GM19438 (cell line): ENCODE measurements around the gene PTPN13.
"Not testable (repeated sequence)": the region's sequence is repeated elsewhere in the genome, so short reads cannot be mapped to it uniquely, and the experiment has no call there.

Experiments
- ATAC-seq: cut with Tn5 transposase; IDR thresholded peaks from one replicate; pipeline ENCODE4 v1.9.1; 2021; ENCODE audit warnings: low read depth; ENCODE audit not compliant: unreplicated experiment

The PTPN13 gene

GRCh38 chr4:86688026-86688425, 93.9 kb downstream of the PTPN13 start:
- ATAC-seq: no peak

- no peak for ATAC-seq
Observed at GRCh38 chr4:86704601-86705000, 110.5 kb downstream of the PTPN13 start.

- ATAC-seq: no peak
Observed at GRCh38 chr4:86706923-86707597, 112.9 kb downstream of the PTPN13 start.

- no peak for ATAC-seq
Observed at GRCh38 chr4:86717651-86718050, 123.5 kb downstream of the PTPN13 start.

- no peak for ATAC-seq
Observed at GRCh38 chr4:86718152-86718551, 124.0 kb downstream of the PTPN13 start.

- not testable (repeated sequence) for ATAC-seq
Observed at GRCh38 chr4:86719149-86719548, 125.0 kb downstream of the PTPN13 start.

GRCh38 chr4:86720508-86721068, 126.5 kb downstream of the PTPN13 start:
- no peak for ATAC-seq

- ATAC-seq: no peak
Observed at GRCh38 chr4:86721412-86721811, 127.3 kb downstream of the PTPN13 start.

GRCh38 chr4:86730310-86730709, 136.2 kb downstream of the PTPN13 start:
- ATAC-seq: no peak

GRCh38 chr4:86737244-86737643, 143.1 kb downstream of the PTPN13 start:
- no peak for ATAC-seq

- no peak for ATAC-seq
Observed at GRCh38 chr4:86741846-86742245, 147.7 kb downstream of the PTPN13 start.

- ATAC-seq: no peak
Observed at GRCh38 chr4:86744570-86744969, 150.5 kb downstream of the PTPN13 start.

GRCh38 chr4:86749121-86749520, 155.0 kb downstream of the PTPN13 start:
- ATAC-seq: no peak

GRCh38 chr4:86755388-86755787, 161.3 kb downstream of the PTPN13 start:
- ATAC-seq: no peak

- ATAC-seq: no peak
Observed at GRCh38 chr4:86757468-86757867, 163.4 kb downstream of the PTPN13 start.

- no peak for ATAC-seq
Observed at GRCh38 chr4:86759298-86759697, 165.2 kb downstream of the PTPN13 start.

GRCh38 chr4:86762649-86763048, 168.5 kb downstream of the PTPN13 start:
- no peak for ATAC-seq

- no peak for ATAC-seq
Observed at GRCh38 chr4:86769794-86770193, 175.7 kb downstream of the PTPN13 start.

- no peak for ATAC-seq
Observed at GRCh38 chr4:86771141-86771540, 177.0 kb downstream of the PTPN13 start.

- no peak for ATAC-seq
Observed at GRCh38 chr4:86775061-86775460, 180.9 kb downstream of the PTPN13 start.

- ATAC-seq: no peak
Observed at GRCh38 chr4:86778175-86778574, 184.1 kb downstream of the PTPN13 start.

GRCh38 chr4:86788826-86789225, 194.7 kb downstream of the PTPN13 start:
- no peak for ATAC-seq

- ATAC-seq: no peak
Observed at GRCh38 chr4:86791126-86791525, 197.0 kb downstream of the PTPN13 start.
